IMR-90 (cell line): ENCODE results near the gene NUDT3. TPM values are rescaled to one million over a fixed set of nuclear protein-coding genes. Genes with fewer than 3 reads are reported as not detected.

Experiments used
- ATAC-seq: fragments of 200-7000 bp; cut with Tn5 transposase; 2 replicates; pipeline ENCODE4 v1.9.1; 2020; ENCODE audit warnings: low read depth, mild to moderate bottlenecking, moderate library complexity
- BruUV-seq: library from RNA; stranded (reverse); fragments of 400-500 nt; replicated peaks from 2 replicates; lab custom pipeline; 2021; lab: Mats Ljungman, UMichigan
- CTCF ChIA-PET: fragments of 300-600 bp; formaldehyde crosslinking; extraction: SDS; loops from one replicate; lab custom pipeline; 2021; ENCODE audit warnings: antibody characterized with exemption; lab: Yijun Ruan, JAX
- POLR2A ChIA-PET: fragments of 300-600 bp; sonication (Branson Sonifier 250); formaldehyde crosslinking; loops from one replicate; lab custom pipeline; 2022; ENCODE audit warnings: antibody characterized with exemption; ENCODE audit not compliant: unreplicated experiment; lab: Charles Lee
- DNase-seq: peaks from one replicate; pipeline ENCODE4 v3.0.0; 2013
- H2AFZ ChIP-seq: replicated peaks from 2 replicates; pipeline ENCODE3; 2013; ENCODE audit warnings: low read length, mild to moderate bottlenecking; ENCODE audit not compliant: poor library complexity
- H2AK5ac ChIP-seq: 2 replicates; pipeline ENCODE4 v1.6.1; 2013; ENCODE audit warnings: low read depth, low read length, inconsistent platforms
- H2AK9ac ChIP-seq: replicated peaks from 2 replicates; pipeline ENCODE3; 2013; ENCODE audit warnings: mild to moderate bottlenecking, low read depth, low read length, moderate library complexity; ENCODE audit not compliant: poor library complexity
- H2BK120ac ChIP-seq: 2 replicates; pipeline ENCODE4 v1.6.1; 2013; ENCODE audit warnings: low read depth, low read length, inconsistent platforms
- H2BK15ac ChIP-seq: 3 replicates; pipeline ENCODE4 v1.6.1; 2013; ENCODE audit warnings: low read depth, low read length, inconsistent platforms
- H2BK20ac ChIP-seq: 2 replicates; pipeline ENCODE4 v1.6.1; 2013; ENCODE audit warnings: low read depth, mild to moderate bottlenecking, inconsistent platforms, low read length, moderate library complexity
- H2BK5ac ChIP-seq: 2 replicates; pipeline ENCODE4 v1.6.1; 2013; ENCODE audit warnings: mild to moderate bottlenecking, low read depth, low read length, inconsistent platforms; ENCODE audit not compliant: poor library complexity, severe bottlenecking
- H3K14ac ChIP-seq: replicated peaks from 2 replicates; pipeline ENCODE4 v1.6.1; 2013; ENCODE audit warnings: low read depth, low read length, inconsistent platforms
- H3K18ac ChIP-seq: 2 replicates; pipeline ENCODE4 v1.6.1; 2013; ENCODE audit warnings: low read depth, low read length, control low read depth
- H3K23ac ChIP-seq: 2 replicates; pipeline ENCODE4 v1.6.1; 2013; ENCODE audit warnings: low read depth, low read length, inconsistent platforms
- H3K27ac ChIP-seq: 2 replicates; pipeline ENCODE4 v1.5.1; 2013; ENCODE audit warnings: mild to moderate bottlenecking, control low read depth, low read length; ENCODE audit not compliant: insufficient read depth
- H3K27me3 ChIP-seq: 2 replicates; pipeline ENCODE4 v1.6.1; 2013; ENCODE audit warnings: low read length; ENCODE audit not compliant: control insufficient read depth, insufficient read depth
- H3K36me3 ChIP-seq: 2 replicates; pipeline ENCODE4 v1.6.1; 2013; ENCODE audit warnings: low read length, mixed read lengths; ENCODE audit not compliant: control insufficient read depth, insufficient read depth
- H3K4ac ChIP-seq: 2 replicates; pipeline ENCODE4 v1.6.1; 2013; ENCODE audit warnings: low read depth, low read length, inconsistent platforms
- H3K4me1 ChIP-seq: 2 replicates; pipeline ENCODE4 v1.6.1; 2013; ENCODE audit warnings: low read length, mixed read lengths; ENCODE audit not compliant: control insufficient read depth, insufficient read depth
- H3K4me2 ChIP-seq: 2 replicates; pipeline ENCODE4 v1.6.1; 2013; ENCODE audit warnings: low read depth, mild to moderate bottlenecking, control low read depth, low read length, moderate library complexity
- H3K4me3 ChIP-seq: 2 replicates; pipeline ENCODE4 v1.5.1; 2013; ENCODE audit warnings: low read depth, mild to moderate bottlenecking, control low read depth, low read length, moderate library complexity; ENCODE audit not compliant: insufficient read depth
- H3K56ac ChIP-seq: 2 replicates; pipeline ENCODE4 v1.6.1; 2013; ENCODE audit warnings: low read length, inconsistent platforms; ENCODE audit not compliant: insufficient read depth; ENCODE audit errors: extremely low read depth
- H3K79me1 ChIP-seq, 2 experiments: 2 replicates each; pipeline ENCODE4 v1.6.1; 2013; ENCODE audit warnings: low read length in 2 of 2, inconsistent platforms in 1 of 2, low read depth in 1 of 2
- H3K9ac ChIP-seq: 2 replicates; pipeline ENCODE4 v1.6.1; 2013; ENCODE audit warnings: low read depth, low read length, control low read depth
- H3K9me1 ChIP-seq: 2 replicates; pipeline ENCODE4 v1.6.1; 2013; ENCODE audit warnings: low read length, inconsistent platforms; ENCODE audit not compliant: insufficient read depth
- H3K9me3 ChIP-seq: 2 replicates; pipeline ENCODE4 v1.6.1; 2013; ENCODE audit warnings: low read length; ENCODE audit not compliant: control insufficient read depth, insufficient read depth
- H4K20me1 ChIP-seq: 2 replicates; pipeline ENCODE4 v1.6.1; 2013; ENCODE audit warnings: low read length, inconsistent platforms; ENCODE audit not compliant: insufficient read depth
- H4K5ac ChIP-seq: 2 replicates; pipeline ENCODE4 v1.6.1; 2013; ENCODE audit warnings: mild to moderate bottlenecking, low read depth, low read length, control low read depth
- H4K8ac ChIP-seq, 2 experiments: 2 replicates each; pipeline ENCODE4 v1.6.1; 2013; ENCODE audit warnings: low read depth in 2 of 2, low read length in 2 of 2, control low read depth in 1 of 2, inconsistent platforms in 1 of 2
- H4K91ac ChIP-seq: 2 replicates; pipeline ENCODE4 v1.6.1; 2013; ENCODE audit warnings: low read depth, low read length, inconsistent platforms; ENCODE audit not compliant: insufficient read depth
- BHLHE40 ChIP-seq: fragments of 150-350 bp; IDR thresholded peaks from 2 replicates; pipeline ENCODE4 v1.6.1; 2016; ENCODE audit warnings: mild to moderate bottlenecking, low read depth, low read length
- CEBPB ChIP-seq: IDR thresholded peaks from 2 replicates; pipeline ENCODE4 v1.6.1; 2012; ENCODE audit warnings: low read depth, low read length, improper control_type of control experiment
- CHD1 ChIP-seq: IDR thresholded peaks from 2 replicates; pipeline ENCODE4 v1.6.1; 2012; ENCODE audit warnings: low read depth, low read length, improper control_type of control experiment
- FOS ChIP-seq: fragments of 150-350 bp; IDR thresholded peaks from 2 replicates; pipeline ENCODE4 v1.6.1; 2016; ENCODE audit warnings: low read depth, low read length
- MAFK ChIP-seq: IDR thresholded peaks from 2 replicates; pipeline ENCODE4 v1.6.1; 2012; ENCODE audit warnings: low read depth, low read length, improper control_type of control experiment
- MAZ ChIP-seq: IDR thresholded peaks from 2 replicates; pipeline ENCODE4 v1.6.1; 2012; ENCODE audit warnings: low read depth, mild to moderate bottlenecking, low read length, improper control_type of control experiment, moderate library complexity, borderline replicate concordance
- MXI1 ChIP-seq: IDR thresholded peaks from 2 replicates; pipeline ENCODE4 v1.6.1; 2012; ENCODE audit warnings: low read depth, mild to moderate bottlenecking, low read length, moderate library complexity, borderline replicate concordance
- NFE2L2 ChIP-seq: fragments of 150-350 bp; IDR thresholded peaks from 2 replicates; pipeline ENCODE4 v1.6.1; 2016; ENCODE audit warnings: low read depth, mild to moderate bottlenecking, low read length
- POLR2A ChIP-seq: IDR thresholded peaks from 2 replicates; pipeline ENCODE4 v1.6.1; 2012; ENCODE audit warnings: mild to moderate bottlenecking, low read depth, low read length
- RAD21 ChIP-seq: IDR thresholded peaks from 2 replicates; pipeline ENCODE4 v1.6.1; 2012; ENCODE audit warnings: low read length, improper control_type of control experiment
- RCOR1 ChIP-seq: IDR thresholded peaks from 2 replicates; pipeline ENCODE4 v1.6.1; 2012; ENCODE audit warnings: mild to moderate bottlenecking, low read length, improper control_type of control experiment; ENCODE audit not compliant: insufficient replicate concordance
- RFX5 ChIP-seq: IDR thresholded peaks from 2 replicates; pipeline ENCODE4 v1.8.0; 2012; ENCODE audit warnings: low read depth, mild to moderate bottlenecking, low read length, moderate library complexity
- SMC3 ChIP-seq: fragments of 150-350 bp; IDR thresholded peaks from 2 replicates; pipeline ENCODE4 v1.6.1; 2016; ENCODE audit warnings: low read depth, mild to moderate bottlenecking, antibody characterized with exemption, low read length, moderate library complexity
- WGBS, 2 experiments: methylation state at CpG; one replicate each; pipeline versions ENCODE4 v1.1.5 to v1.1.7; 2013; ENCODE audit warnings: missing lambda C conversion rate in 2 of 2; ENCODE audit not compliant: insufficient read length in 1 of 2; ENCODE audit errors: extremely low coverage in 2 of 2; 5-methylcytosine and 5-hydroxymethylcytosine counted together
- dilution Hi-C: fragments of 300-500 bp; cut with HindIII; formaldehyde crosslinking; loops from one replicate; pipeline ENCODE4 v1.14.3; 2018; ENCODE audit warnings: low sequenced_read_pairs; ENCODE audit not compliant: unreplicated experiment
- in situ Hi-C: fragments of 300-500 bp; cut with MboI; formaldehyde crosslinking; loops from 3 replicates; pipeline ENCODE4 v1.14.3; 2019; ENCODE audit warnings: low sequenced_read_pairs, inconsistent platforms, mixed read lengths
- intact Hi-C: fragments of 100-400 bp; cut with micrococcal nuclease; formaldehyde crosslinking; loops from 2 replicates; pipeline ENCODE4 v1.10.0; 2022
- polyA plus RNA-seq, 3 experiments: library from polyadenylated mRNA; depleted of rRNA; stranded (reverse); fragments of >200 nt; gene quantifications; 2 replicates each; pipeline ENCODE4 v1.2.3, GENCODE V29; 2012; ENCODE audit warnings: low replicate concordance in 1 of 3
- total RNA-seq: library from RNA; depleted of rRNA; stranded (reverse); fragments of >200 nt; gene quantifications from 2 replicates; pipeline ENCODE4 v1.2.3, GENCODE V29; 2012
- TF ChIP-seq, protein P1 (sequence below): conservative IDR thresholded peaks from 2 replicates; pipeline ENCODE4 v1.5.1; 2012; ENCODE audit warnings: mild to moderate bottlenecking, low read depth, low read length, improper control_type of control experiment
- TF ChIP-seq, protein P2 (sequence below): fragments of 150-350 bp; IDR thresholded peaks from 2 replicates; pipeline ENCODE4 v1.6.1; 2016; ENCODE audit warnings: low read depth, mild to moderate bottlenecking, low read length, moderate library complexity, borderline replicate concordance
- TF ChIP-seq, protein P3 (sequence below): fragments of 150-350 bp; IDR thresholded peaks from 2 replicates; pipeline ENCODE4 v1.6.1; 2017; ENCODE audit warnings: mild to moderate bottlenecking, antibody characterized with exemption, low read length, low read depth

Gene NUDT3
- total and polyA plus RNA-seq, 2 of the 4 experiments (the other 2 are of a cell fraction): 10.1 to 17.2 TPM

DNA sequence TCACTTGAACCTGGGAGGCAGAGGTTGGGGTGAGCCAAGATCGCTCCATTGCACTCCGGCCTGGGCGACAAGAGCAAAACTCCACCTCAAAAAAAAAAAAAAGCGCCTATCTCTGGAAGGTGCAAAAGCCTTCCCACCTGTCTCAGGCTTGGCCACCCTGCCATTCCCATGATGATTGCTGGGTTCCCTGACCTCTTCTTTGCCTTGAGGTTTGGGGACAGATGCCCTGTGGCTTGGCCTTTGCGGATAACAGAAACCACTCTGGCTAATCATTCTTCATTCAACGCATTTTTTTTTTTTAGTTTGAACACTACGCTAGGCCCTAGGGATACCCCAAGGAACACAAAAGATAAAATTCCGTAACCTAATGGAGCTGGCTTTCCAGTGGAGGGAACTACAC, 162.6 kb downstream of the NUDT3 start:
- no peak overlapping the region for H3K27ac ChIP-seq
- dilution Hi-C loops (no loop called here), in situ Hi-C loops (no loop called here)

More for the DNA sequence above, 162.6 kb downstream of the NUDT3 start:
- H2BK5ac ChIP-seq: no peak overlapping the region
- no peak overlapping the region for H3K23ac ChIP-seq
- ATAC-seq (no peak), DNase-seq (no peak)
- H3K27me3 ChIP-seq: no peaks in the 10 kb centered on the region
- H4K91ac ChIP-seq: no peak overlapping the region
- no peak overlapping the region for H2AK5ac ChIP-seq
- no peaks in the 10 kb centered on the region for H3K9me3 ChIP-seq
- intact Hi-C loops: no loop called here
- no peak overlapping the region for H2BK20ac ChIP-seq
- no peak overlapping the region for H4K8ac ChIP-seq
- H3K9ac ChIP-seq: no peak overlapping the region
- H3K36me3 ChIP-seq: no peaks in the 10 kb centered on the region
- no peak overlapping the region for H2AK9ac ChIP-seq
- H3K18ac ChIP-seq: no peak overlapping the region
- H2AFZ ChIP-seq: no peak overlapping the region
- no peak for TF ChIP-seq RCOR1
- TF ChIP-seq, protein P1, sequence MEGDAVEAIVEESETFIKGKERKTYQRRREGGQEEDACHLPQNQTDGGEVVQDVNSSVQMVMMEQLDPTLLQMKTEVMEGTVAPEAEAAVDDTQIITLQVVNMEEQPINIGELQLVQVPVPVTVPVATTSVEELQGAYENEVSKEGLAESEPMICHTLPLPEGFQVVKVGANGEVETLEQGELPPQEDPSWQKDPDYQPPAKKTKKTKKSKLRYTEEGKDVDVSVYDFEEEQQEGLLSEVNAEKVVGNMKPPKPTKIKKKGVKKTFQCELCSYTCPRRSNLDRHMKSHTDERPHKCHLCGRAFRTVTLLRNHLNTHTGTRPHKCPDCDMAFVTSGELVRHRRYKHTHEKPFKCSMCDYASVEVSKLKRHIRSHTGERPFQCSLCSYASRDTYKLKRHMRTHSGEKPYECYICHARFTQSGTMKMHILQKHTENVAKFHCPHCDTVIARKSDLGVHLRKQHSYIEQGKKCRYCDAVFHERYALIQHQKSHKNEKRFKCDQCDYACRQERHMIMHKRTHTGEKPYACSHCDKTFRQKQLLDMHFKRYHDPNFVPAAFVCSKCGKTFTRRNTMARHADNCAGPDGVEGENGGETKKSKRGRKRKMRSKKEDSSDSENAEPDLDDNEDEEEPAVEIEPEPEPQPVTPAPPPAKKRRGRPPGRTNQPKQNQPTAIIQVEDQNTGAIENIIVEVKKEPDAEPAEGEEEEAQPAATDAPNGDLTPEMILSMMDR: no peak
- no peak for TF ChIP-seq MAZ
- no peak for TF ChIP-seq RFX5
- no peak for TF ChIP-seq CHD1
- no peak for TF ChIP-seq BHLHE40
- no peak for TF ChIP-seq NFE2L2
- TF ChIP-seq RAD21: no peak
- no peak for TF ChIP-seq MAFK
- no peak for TF ChIP-seq CEBPB
- TF ChIP-seq FOS: no peak
- TF ChIP-seq MXI1: no peak
- no peak for TF ChIP-seq POLR2A
- TF ChIP-seq, protein P2, sequence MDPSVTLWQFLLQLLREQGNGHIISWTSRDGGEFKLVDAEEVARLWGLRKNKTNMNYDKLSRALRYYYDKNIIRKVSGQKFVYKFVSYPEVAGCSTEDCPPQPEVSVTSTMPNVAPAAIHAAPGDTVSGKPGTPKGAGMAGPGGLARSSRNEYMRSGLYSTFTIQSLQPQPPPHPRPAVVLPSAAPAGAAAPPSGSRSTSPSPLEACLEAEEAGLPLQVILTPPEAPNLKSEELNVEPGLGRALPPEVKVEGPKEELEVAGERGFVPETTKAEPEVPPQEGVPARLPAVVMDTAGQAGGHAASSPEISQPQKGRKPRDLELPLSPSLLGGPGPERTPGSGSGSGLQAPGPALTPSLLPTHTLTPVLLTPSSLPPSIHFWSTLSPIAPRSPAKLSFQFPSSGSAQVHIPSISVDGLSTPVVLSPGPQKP: no peak
- TF ChIP-seq SMC3: no peak
- TF ChIP-seq, protein P3, sequence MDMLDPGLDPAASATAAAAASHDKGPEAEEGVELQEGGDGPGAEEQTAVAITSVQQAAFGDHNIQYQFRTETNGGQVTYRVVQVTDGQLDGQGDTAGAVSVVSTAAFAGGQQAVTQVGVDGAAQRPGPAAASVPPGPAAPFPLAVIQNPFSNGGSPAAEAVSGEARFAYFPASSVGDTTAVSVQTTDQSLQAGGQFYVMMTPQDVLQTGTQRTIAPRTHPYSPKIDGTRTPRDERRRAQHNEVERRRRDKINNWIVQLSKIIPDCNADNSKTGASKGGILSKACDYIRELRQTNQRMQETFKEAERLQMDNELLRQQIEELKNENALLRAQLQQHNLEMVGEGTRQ: no peak
- no peak overlapping the region for H3K14ac ChIP-seq
- no peak overlapping the region for H3K4me2 ChIP-seq
- H3K79me1 ChIP-seq: no peaks in the 10 kb centered on the region
- H2BK15ac ChIP-seq: no peak overlapping the region
- H4K20me1 ChIP-seq: no peaks in the 10 kb centered on the region
- no peak overlapping the region for H2BK120ac ChIP-seq
- peaks cover 8% of the 10 kb centered on the region; the same call in 1 of the 2 replicates for H3K9me1 ChIP-seq
- H4K5ac ChIP-seq: no peak overlapping the region
- H3K4me1 ChIP-seq: peaks cover 9% of the 10 kb centered on the region
- H3K4ac ChIP-seq: no peak overlapping the region
- H3K56ac ChIP-seq: no peak overlapping the region
- no peak overlapping the region for H3K4me3 ChIP-seq
- 100% methylated on average over 1 of the region's 8 CpGs; no CpG with 5 or more reads in 1 of the 2 experiments for WGBS, 2 experiments
- POLR2A ChIA-PET: no interaction called here
- no TSS peak for BruUV-seq
- CTCF ChIA-PET: no interaction called here
